ENCODE data around the gene TXNIP. TPM values are rescaled to one million over a fixed set of nuclear protein-coding genes. Genes with fewer than 3 reads are reported as not detected.

The TXNIP gene
- 1,000 to 10,000 TPM; 2,506 to 3,955 (median 3,543) TPM for total RNA-seq

GRCh38 chr1:145996433-145997015 is at the start of gene TXNIP:
Gene TXNIP (minus strand): TSS chr1:145996579. CDS start chr1:145996266, 313 bp downstream.
- Histone ChIP-seq H3K36me3 (peaks cover 19% of the 10 kb centered on the region), H3K4me1 (peaks cover 0 to 9% of the 10 kb centered on the region in 2 donors), H3K9me3 (no peaks in the 10 kb centered on the region), H3K27ac (peak within 1 kb of the TSS; percentile 95 to 96), H3K4me3 (peak within 1 kb of the TSS; percentile 71 to 81 (median 76)), H3K27me3 (no peaks in the 10 kb centered on the region)
- peak; percentile 99 for DNase-seq (ENCODE audit: low spot score in 2 of 2)
- intact Hi-C loops (cut with DNase I; ENCODE audit: low total_unique reads): no loop called here
- TF ChIP-seq CTCF (IDR thresholded peaks at IDR 0.05) (peak in 1 of 3 donors; percentile 9), POLR2AphosphoS5 (IDR thresholded peaks at IDR 0.05) (peak; percentile 99 to 100 (median 99)), POLR2A (IDR thresholded peaks at IDR 0.05) (peak; percentile 99)

- DNase-seq (ENCODE audit: low spot score in 2 of 2): no peak
- no peak for TF ChIP-seq POLR2AphosphoS5 (IDR thresholded peaks at IDR 0.05)
- TF ChIP-seq CTCF (IDR thresholded peaks at IDR 0.05): no peak
- TF ChIP-seq POLR2A (IDR thresholded peaks at IDR 0.05): no peak
- no peaks in the 10 kb centered on the region for H3K27me3 ChIP-seq
- no peaks in the 10 kb centered on the region for H3K36me3 ChIP-seq
- no peaks in the 10 kb centered on the region for H3K4me1 ChIP-seq
- peak overlapping the region; percentile 48 to 87 (median 78) for H3K4me3 ChIP-seq
- H3K9me3 ChIP-seq: no peaks in the 10 kb centered on the region
- peak overlapping the region; percentile 96 to 97 for H3K27ac ChIP-seq
- intact Hi-C loops (cut with DNase I; ENCODE audit: low total_unique reads): no loop called here
Observed at GRCh38 chr1:146039844-146040194, 43.4 kb upstream of the TXNIP start.

- no peaks in the 10 kb centered on the region for H3K36me3 ChIP-seq
- H3K27ac ChIP-seq: peak overlapping the region; percentile 96 to 97
- TF ChIP-seq POLR2AphosphoS5 (IDR thresholded peaks at IDR 0.05) (peak; percentile 44 to 86 (median 69)), POLR2A (IDR thresholded peaks at IDR 0.05) (no peak)
- peak overlapping the region; percentile 48 to 87 (median 78) for H3K4me3 ChIP-seq
- no peaks in the 10 kb centered on the region for H3K4me1 ChIP-seq
- H3K9me3 ChIP-seq: no peaks in the 10 kb centered on the region
- peak; percentile 73 for DNase-seq (ENCODE audit: low spot score in 2 of 2)
- intact Hi-C loops (cut with DNase I; ENCODE audit: low total_unique reads): no loop called here
- H3K27me3 ChIP-seq: no peaks in the 10 kb centered on the region
Observed at GRCh38 chr1:146036965-146037646, 40.7 kb upstream of the TXNIP start.

- peak overlapping the region; percentile 48 to 87 (median 78) for H3K4me3 ChIP-seq
- DNase-seq (ENCODE audit: low spot score in 2 of 2): no peak
- H3K4me1 ChIP-seq: no peaks in the 10 kb centered on the region
- no peaks in the 10 kb centered on the region for H3K36me3 ChIP-seq
- no peaks in the 10 kb centered on the region for H3K9me3 ChIP-seq
- TF ChIP-seq CTCF (IDR thresholded peaks at IDR 0.05) (no peak), POLR2A (IDR thresholded peaks at IDR 0.05) (no peak), POLR2AphosphoS5 (IDR thresholded peaks at IDR 0.05) (no peak)
- no peaks in the 10 kb centered on the region for H3K27me3 ChIP-seq
- peak overlapping the region; percentile 78 to 97 for H3K27ac ChIP-seq
- intact Hi-C loops (cut with DNase I; ENCODE audit: low total_unique reads): no loop called here
Observed at GRCh38 chr1:146036241-146036964, 40.0 kb upstream of the TXNIP start.

GRCh38 chr1:146035048-146035423 is 38.7 kb upstream of the TXNIP start:
- H3K4me3 ChIP-seq: peak overlapping the region; percentile 22 to 87 (median 78)
- no peak for TF ChIP-seq POLR2A (IDR thresholded peaks at IDR 0.05)
- TF ChIP-seq POLR2AphosphoS5 (IDR thresholded peaks at IDR 0.05): no peak
- no peak for TF ChIP-seq CTCF (IDR thresholded peaks at IDR 0.05)
- DNase-seq (ENCODE audit: low spot score in 2 of 2): no peak
- no peaks in the 10 kb centered on the region for H3K9me3 ChIP-seq
- intact Hi-C loops (cut with DNase I; ENCODE audit: low total_unique reads): no loop called here
- H3K4me1 ChIP-seq: no peaks in the 10 kb centered on the region
- H3K36me3 ChIP-seq: no peaks in the 10 kb centered on the region
- peak overlapping the region; percentile 78 to 97 for H3K27ac ChIP-seq
- H3K27me3 ChIP-seq: no peaks in the 10 kb centered on the region

Data from breast epithelium (tissue), 4 donors.